GM23338 (cell line): Measurements from ENCODE around the gene SACM1L. TPM values are rescaled to one million over a fixed set of nuclear protein-coding genes. Genes with fewer than 3 reads are reported as not detected.

Source experiments
- ATAC-seq: fragments of 200-7000 bp; cut with Tn5 transposase; 3 replicates; pipeline ENCODE4 v1.9.1; 2020
- DNase-seq: peaks from one replicate; pipeline ENCODE4 v3.0.0-alpha.2; 2015; ENCODE audit warnings: low spot score
- H2AFZ ChIP-seq: fragments of 200-600 bp; sonication (generic); 2 replicates; pipeline ENCODE4 v1.8.0; 2016; ENCODE audit warnings: antibody characterized with exemption, mild to moderate bottlenecking, moderate library complexity
- H3F3A ChIP-seq: fragments of 200-600 bp; sonication (generic); replicated peaks from 2 replicates; pipeline ENCODE4 v1.8.0; 2017; ENCODE audit warnings: antibody characterized with exemption, mixed run types, low read depth
- H3K27ac ChIP-seq: fragments of 200-600 bp; sonication (generic); 2 replicates; pipeline ENCODE4 v1.6.1; 2016; ENCODE audit warnings: low read depth
- H3K27me3 ChIP-seq: fragments of 200-600 bp; sonication (generic); 2 replicates; pipeline ENCODE4 v1.8.0; 2016; ENCODE audit warnings: mild to moderate bottlenecking, mixed run types, moderate library complexity; ENCODE audit not compliant: insufficient read depth
- H3K36me3 ChIP-seq: fragments of 200-600 bp; sonication (generic); 2 replicates; pipeline ENCODE4 v1.8.0; 2016; ENCODE audit warnings: mild to moderate bottlenecking; ENCODE audit not compliant: insufficient read depth
- H3K4me1 ChIP-seq: fragments of 200-600 bp; sonication (generic); 2 replicates; pipeline ENCODE4 v1.8.0; 2016; ENCODE audit warnings: mild to moderate bottlenecking, moderate library complexity; ENCODE audit not compliant: insufficient read depth
- H3K4me2 ChIP-seq: fragments of 200-600 bp; sonication (generic); 2 replicates; pipeline ENCODE4 v1.7.1; 2017; ENCODE audit warnings: mixed run types
- H3K4me3 ChIP-seq: fragments of 200-600 bp; sonication (generic); 2 replicates; pipeline ENCODE4 v1.6.1; 2016; ENCODE audit warnings: mixed run types
- H3K79me2 ChIP-seq: fragments of 200-600 bp; sonication (generic); replicated peaks from 2 replicates; pipeline ENCODE4 v1.8.0; 2017; ENCODE audit warnings: mild to moderate bottlenecking; ENCODE audit not compliant: insufficient read depth
- H3K9me2 ChIP-seq: fragments of 200-600 bp; sonication (generic); 2 replicates; pipeline ENCODE4 v1.8.0; 2017; ENCODE audit not compliant: insufficient read depth
- H4K20me1 ChIP-seq: fragments of 200-600 bp; sonication (generic); replicated peaks from 2 replicates; pipeline ENCODE4 v1.8.0; 2017; ENCODE audit warnings: mild to moderate bottlenecking; ENCODE audit not compliant: insufficient read depth
- H3K27ac Mint-ChIP-seq: 2 replicates; pipeline ENCODE4 v1.8.0; 2020; ENCODE audit warnings: inconsistent platforms, mild to moderate bottlenecking, moderate library complexity, mixed read lengths
- H3K27me3 Mint-ChIP-seq: 3 replicates; pipeline ENCODE4 v1.8.0; 2022; ENCODE audit warnings: low read depth, mild to moderate bottlenecking, moderate library complexity, mixed read lengths, inconsistent platforms; ENCODE audit not compliant: insufficient read depth, poor library complexity
- H3K36me3 Mint-ChIP-seq: 3 replicates; pipeline ENCODE4 v1.8.0; 2021; ENCODE audit warnings: low read depth, mild to moderate bottlenecking, inconsistent platforms, moderate library complexity, mixed read lengths
- H3K4me1 Mint-ChIP-seq: 3 replicates; pipeline ENCODE4 v1.8.0; 2020; ENCODE audit warnings: mild to moderate bottlenecking, inconsistent platforms, mixed read lengths
- H3K4me3 Mint-ChIP-seq: 3 replicates; pipeline ENCODE4 v1.8.0; 2021; ENCODE audit warnings: moderate library complexity, mild to moderate bottlenecking, inconsistent platforms, mixed read lengths
- H3K9me3 Mint-ChIP-seq: 3 replicates; pipeline ENCODE4 v1.8.0; 2020; ENCODE audit warnings: moderate library complexity, mild to moderate bottlenecking, inconsistent platforms, mixed read lengths
- CREB1 ChIP-seq: fragments of 250-450 bp; sonication (Bioruptor Pico); IDR thresholded peaks from 2 replicates; pipeline ENCODE4 v1.5.0; 2020; ENCODE audit warnings: low read depth, mild to moderate bottlenecking, moderate library complexity
- EZH2 ChIP-seq: fragments of 200-600 bp; sonication (generic); IDR thresholded peaks from one replicate; pipeline ENCODE4 v1.8.0; 2017; ENCODE audit warnings: antibody characterized with exemption, mild to moderate bottlenecking, low read depth; ENCODE audit not compliant: unreplicated experiment
- EZH2phosphoT487 ChIP-seq: fragments of 200-600 bp; sonication (generic); IDR thresholded peaks from one replicate; pipeline ENCODE4 v1.8.1; 2018; ENCODE audit warnings: antibody characterized with exemption; ENCODE audit not compliant: unreplicated experiment
- JUNB ChIP-seq: IDR thresholded peaks from one replicate; pipeline ENCODE4 v1.6.1; 2016; ENCODE audit warnings: antibody characterized with exemption; ENCODE audit not compliant: unreplicated experiment
- POLR2AphosphoS5 ChIP-seq: IDR thresholded peaks from 2 replicates; pipeline ENCODE4 v1.6.1; 2016; ENCODE audit warnings: antibody characterized with exemption, low read depth
- STAT1 ChIP-seq: IDR thresholded peaks from one replicate; pipeline ENCODE4 v1.6.1; 2016; ENCODE audit warnings: antibody characterized with exemption; ENCODE audit not compliant: unreplicated experiment
- ZNF114 ChIP-seq: fragments of 250-450 bp; sonication (Bioruptor Pico); IDR thresholded peaks from 2 replicates; pipeline ENCODE4 v1.5.0; 2020; ENCODE audit warnings: mild to moderate bottlenecking, moderate library complexity
- ZNF331 ChIP-seq: fragments of 250-450 bp; sonication (Bioruptor Pico); IDR thresholded peaks from 2 replicates; pipeline ENCODE4 v1.5.0; 2020; ENCODE audit warnings: low read depth, mild to moderate bottlenecking, moderate library complexity
- polyA plus RNA-seq: library from polyadenylated mRNA; unstranded; fragments of >200 nt; fragmentation: Nextera tagmentation; extraction: Ambion mirVana; gene quantifications from 2 replicates; pipeline ENCODE4 v1.2.1, GENCODE V29; 2016
- total RNA-seq: library from RNA; depleted of rRNA; stranded (reverse); fragments of >200 nt; shearing (Covaris generic); gene quantifications from 2 replicates; pipeline ENCODE4 v1.2.3, GENCODE V29; 2014
- TF ChIP-seq, protein P1 (sequence below), 2 experiments: fragments of 200-600 bp in 1 of 2; sonication (generic) in 1 of 2; conservative IDR thresholded peaks; 2 replicates each; pipeline versions ENCODE4 v1.5.1 to v1.6.1; 2016 to 2017; ENCODE audit warnings: antibody characterized with exemption in 2 of 2, low read depth in 2 of 2, mild to moderate bottlenecking in 2 of 2, moderate library complexity in 1 of 2
- TF ChIP-seq, protein P2 (sequence below): IDR thresholded peaks from one replicate; pipeline ENCODE4 v1.6.1; 2018; ENCODE audit warnings: antibody characterized with exemption; ENCODE audit not compliant: unreplicated experiment

Gene SACM1L
- total and polyA plus RNA-seq, 2 experiments from 2014 or later, result 43.5 to 97.8 TPM

DNA sequence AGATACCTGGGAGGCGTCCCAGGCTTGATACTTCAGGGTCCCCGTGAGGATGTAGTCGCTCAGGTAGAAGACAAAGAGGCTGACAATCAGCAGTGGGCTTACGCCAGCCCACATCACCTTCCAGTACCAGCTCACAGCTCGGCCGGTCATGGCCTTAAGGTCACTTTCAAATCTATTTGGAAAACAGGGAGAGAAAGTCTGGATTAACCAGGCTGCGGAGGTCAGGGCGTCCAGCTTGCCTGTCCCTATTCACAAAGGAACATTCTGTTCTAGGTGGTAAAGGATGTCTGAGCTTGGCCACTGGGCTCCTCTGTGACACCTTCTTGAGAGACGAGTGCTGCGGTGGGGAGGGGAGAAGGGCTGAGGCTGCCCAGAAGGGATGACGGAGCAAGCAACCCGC is 70.7 kb downstream of the SACM1L start:
- Mint-ChIP-seq H3K4me3 (no peak overlapping the region), H3K9me3 (no peaks in the 10 kb centered on the region), H3K27ac (no peak overlapping the region), H3K27me3 (peaks cover 8% of the 10 kb centered on the region), H3K4me1 (peaks cover 20% of the 10 kb centered on the region), H3K36me3 (no peaks in the 10 kb centered on the region)
- Histone ChIP-seq H4K20me1 (no peaks in the 10 kb centered on the region), H3K27ac (no peak overlapping the region), H3K27me3 (no peaks in the 10 kb centered on the region), H3K36me3 (no peaks in the 10 kb centered on the region), H3K79me2 (no peaks in the 10 kb centered on the region), H3F3A (no peaks in the 10 kb centered on the region), H2AFZ (no peak overlapping the region), H3K4me3 (no peak overlapping the region), H3K4me2 (no peak overlapping the region), H3K4me1 (peaks cover 6% of the 10 kb centered on the region; the same call in 1 of the 2 replicates), H3K9me2 (no peaks in the 10 kb centered on the region)
- no peak for ATAC-seq
- DNase-seq, result no peak
- TF ChIP-seq EZH2phosphoT487 (no peak), STAT1 (no peak), JUNB (no peak), ZNF114 (CRISPR knock-in tag) (no peak), CREB1 (CRISPR knock-in tag) (no peak)

DNA sequence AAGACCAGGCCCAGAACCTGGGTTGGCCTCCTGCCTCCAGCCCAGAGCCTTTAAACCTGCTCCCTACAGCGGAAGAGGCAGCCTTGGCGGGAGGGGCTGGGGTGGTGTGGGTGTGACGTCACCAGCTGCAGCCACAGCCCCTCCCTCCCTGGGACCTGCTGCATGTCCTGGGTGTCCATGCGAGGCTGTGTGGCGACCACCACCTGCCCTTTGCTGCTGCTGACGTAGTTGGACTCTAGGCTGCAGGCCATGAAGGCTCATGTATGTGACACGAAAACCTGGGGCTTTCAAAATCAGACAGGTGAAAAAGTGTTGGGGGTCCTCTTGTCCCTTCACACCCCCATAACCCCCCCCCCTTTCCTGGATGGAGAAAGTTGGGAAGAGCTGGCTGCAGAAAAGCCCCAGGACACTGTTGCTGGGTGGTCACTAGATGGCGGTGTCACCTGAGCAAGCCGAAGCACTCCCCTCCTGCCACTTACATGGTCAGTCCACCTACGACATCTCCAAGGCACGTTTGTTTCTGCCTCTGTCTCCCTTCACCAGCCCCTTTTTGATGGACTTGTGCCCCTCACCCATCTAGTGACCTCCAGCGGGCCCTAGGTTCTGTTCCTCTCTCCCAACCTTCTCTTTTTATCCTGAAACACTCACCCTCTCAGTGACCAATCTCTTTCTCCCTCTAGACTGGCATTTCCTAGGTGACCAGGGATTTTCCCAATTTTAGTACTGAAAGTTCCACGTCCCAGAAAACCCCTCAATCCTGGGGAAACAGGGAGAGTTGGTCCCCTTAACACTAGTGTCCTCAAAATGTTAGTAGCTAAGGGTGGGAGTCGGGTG is 71.9 kb downstream of the SACM1L start:
- H3F3A ChIP-seq, result no peaks in the 10 kb centered on the region
- Mint-ChIP-seq H3K36me3 (no peaks in the 10 kb centered on the region), H3K9me3 (no peaks in the 10 kb centered on the region), H3K4me3 (no peak overlapping the region; the same call in 2 of the 3 replicates), H3K27ac (no peak overlapping the region), H3K27me3 (peaks cover 10% of the 10 kb centered on the region), H3K4me1 (peaks cover 18% of the 10 kb centered on the region)
- no peaks in the 10 kb centered on the region for H3K27me3 ChIP-seq
- peak overlapping the region; percentile 35; the same call in 1 of the 2 replicates for H3K4me2 ChIP-seq
- H4K20me1 ChIP-seq, result no peaks in the 10 kb centered on the region
- H3K4me3 ChIP-seq, result no peak overlapping the region
- H2AFZ ChIP-seq, result peak overlapping the region; percentile 99
- TF ChIP-seq CREB1 (CRISPR knock-in tag) (peak; percentile 94), ZNF114 (CRISPR knock-in tag) (no peak)
- TF ChIP-seq, protein P1, sequence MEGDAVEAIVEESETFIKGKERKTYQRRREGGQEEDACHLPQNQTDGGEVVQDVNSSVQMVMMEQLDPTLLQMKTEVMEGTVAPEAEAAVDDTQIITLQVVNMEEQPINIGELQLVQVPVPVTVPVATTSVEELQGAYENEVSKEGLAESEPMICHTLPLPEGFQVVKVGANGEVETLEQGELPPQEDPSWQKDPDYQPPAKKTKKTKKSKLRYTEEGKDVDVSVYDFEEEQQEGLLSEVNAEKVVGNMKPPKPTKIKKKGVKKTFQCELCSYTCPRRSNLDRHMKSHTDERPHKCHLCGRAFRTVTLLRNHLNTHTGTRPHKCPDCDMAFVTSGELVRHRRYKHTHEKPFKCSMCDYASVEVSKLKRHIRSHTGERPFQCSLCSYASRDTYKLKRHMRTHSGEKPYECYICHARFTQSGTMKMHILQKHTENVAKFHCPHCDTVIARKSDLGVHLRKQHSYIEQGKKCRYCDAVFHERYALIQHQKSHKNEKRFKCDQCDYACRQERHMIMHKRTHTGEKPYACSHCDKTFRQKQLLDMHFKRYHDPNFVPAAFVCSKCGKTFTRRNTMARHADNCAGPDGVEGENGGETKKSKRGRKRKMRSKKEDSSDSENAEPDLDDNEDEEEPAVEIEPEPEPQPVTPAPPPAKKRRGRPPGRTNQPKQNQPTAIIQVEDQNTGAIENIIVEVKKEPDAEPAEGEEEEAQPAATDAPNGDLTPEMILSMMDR (conservative IDR thresholded peaks at IDR 0.05; ENCODE audit: low read depth in 2 of 2), result peak; percentile 79 to 91
- ATAC-seq, result peak; percentile 92
- peak; percentile 85 for DNase-seq
- H3K9me2 ChIP-seq, result no peaks in the 10 kb centered on the region
- no peak overlapping the region for H3K27ac ChIP-seq
- no peaks in the 10 kb centered on the region for H3K79me2 ChIP-seq
- no peaks in the 10 kb centered on the region for H3K36me3 ChIP-seq
- peaks cover 6% of the 10 kb centered on the region; the same call in 1 of the 2 replicates for H3K4me1 ChIP-seq

DNA sequence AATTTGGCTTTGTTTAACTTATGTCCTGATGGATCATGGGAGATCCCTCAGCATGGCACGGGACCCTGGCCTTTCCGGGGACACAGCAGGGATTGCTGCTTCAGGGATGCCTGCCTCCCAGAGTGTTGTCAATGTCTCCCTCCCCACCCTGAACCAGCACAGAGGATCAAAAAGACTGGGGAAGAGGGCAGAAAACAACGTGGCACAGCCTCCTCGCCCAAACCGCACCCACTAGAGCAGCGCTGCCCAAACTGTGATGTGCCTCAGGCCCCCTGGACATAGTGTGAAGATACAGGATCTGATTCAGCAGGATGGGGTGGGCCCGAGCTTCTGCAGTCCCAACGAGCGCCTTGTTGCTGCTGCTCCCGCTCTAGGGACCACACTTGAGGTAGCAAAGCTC is 72.6 kb downstream of the SACM1L start:
- 0 out of 3 replicates have a peak, but pooled peaks cover 4% of the 10 kb centered on the region for H3K9me3 Mint-ChIP-seq
- TF ChIP-seq EZH2phosphoT487, result no peak
- TF ChIP-seq POLR2AphosphoS5, result no peak
- TF ChIP-seq STAT1, result no peak
- no peak for TF ChIP-seq ZNF331
- TF ChIP-seq, protein P2, sequence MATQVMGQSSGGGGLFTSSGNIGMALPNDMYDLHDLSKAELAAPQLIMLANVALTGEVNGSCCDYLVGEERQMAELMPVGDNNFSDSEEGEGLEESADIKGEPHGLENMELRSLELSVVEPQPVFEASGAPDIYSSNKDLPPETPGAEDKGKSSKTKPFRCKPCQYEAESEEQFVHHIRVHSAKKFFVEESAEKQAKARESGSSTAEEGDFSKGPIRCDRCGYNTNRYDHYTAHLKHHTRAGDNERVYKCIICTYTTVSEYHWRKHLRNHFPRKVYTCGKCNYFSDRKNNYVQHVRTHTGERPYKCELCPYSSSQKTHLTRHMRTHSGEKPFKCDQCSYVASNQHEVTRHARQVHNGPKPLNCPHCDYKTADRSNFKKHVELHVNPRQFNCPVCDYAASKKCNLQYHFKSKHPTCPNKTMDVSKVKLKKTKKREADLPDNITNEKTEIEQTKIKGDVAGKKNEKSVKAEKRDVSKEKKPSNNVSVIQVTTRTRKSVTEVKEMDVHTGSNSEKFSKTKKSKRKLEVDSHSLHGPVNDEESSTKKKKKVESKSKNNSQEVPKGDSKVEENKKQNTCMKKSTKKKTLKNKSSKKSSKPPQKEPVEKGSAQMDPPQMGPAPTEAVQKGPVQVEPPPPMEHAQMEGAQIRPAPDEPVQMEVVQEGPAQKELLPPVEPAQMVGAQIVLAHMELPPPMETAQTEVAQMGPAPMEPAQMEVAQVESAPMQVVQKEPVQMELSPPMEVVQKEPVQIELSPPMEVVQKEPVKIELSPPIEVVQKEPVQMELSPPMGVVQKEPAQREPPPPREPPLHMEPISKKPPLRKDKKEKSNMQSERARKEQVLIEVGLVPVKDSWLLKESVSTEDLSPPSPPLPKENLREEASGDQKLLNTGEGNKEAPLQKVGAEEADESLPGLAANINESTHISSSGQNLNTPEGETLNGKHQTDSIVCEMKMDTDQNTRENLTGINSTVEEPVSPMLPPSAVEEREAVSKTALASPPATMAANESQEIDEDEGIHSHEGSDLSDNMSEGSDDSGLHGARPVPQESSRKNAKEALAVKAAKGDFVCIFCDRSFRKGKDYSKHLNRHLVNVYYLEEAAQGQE, result no peak
- TF ChIP-seq EZH2, result no peak
- TF ChIP-seq ZNF114 (CRISPR knock-in tag), result no peak
- H3K4me3 Mint-ChIP-seq, result no peak overlapping the region

More for the DNA sequence above, 72.6 kb downstream of the SACM1L start:
- H3K27ac Mint-ChIP-seq, result no peak overlapping the region
- no peaks in the 10 kb centered on the region for H3K36me3 Mint-ChIP-seq
- Histone ChIP-seq H3K27me3 (no peaks in the 10 kb centered on the region), H2AFZ (peak overlapping the region; percentile 99), H3F3A (no peaks in the 10 kb centered on the region), H3K4me1 (peaks cover 6% of the 10 kb centered on the region; the same call in 1 of the 2 replicates), H3K4me3 (no peak overlapping the region), H3K36me3 (no peaks in the 10 kb centered on the region), H4K20me1 (no peaks in the 10 kb centered on the region), H3K4me2 (no peak overlapping the region), H3K27ac (no peak overlapping the region), H3K9me2 (no peaks in the 10 kb centered on the region), H3K79me2 (no peaks in the 10 kb centered on the region)
- peaks cover 13% of the 10 kb centered on the region for H3K4me1 Mint-ChIP-seq
- ATAC-seq (no peak), DNase-seq (no peak)
- H3K27me3 Mint-ChIP-seq, result peaks cover 10% of the 10 kb centered on the region
